ENCODE measurements around the gene ASAH2.

ASAH2 gene

DNA sequence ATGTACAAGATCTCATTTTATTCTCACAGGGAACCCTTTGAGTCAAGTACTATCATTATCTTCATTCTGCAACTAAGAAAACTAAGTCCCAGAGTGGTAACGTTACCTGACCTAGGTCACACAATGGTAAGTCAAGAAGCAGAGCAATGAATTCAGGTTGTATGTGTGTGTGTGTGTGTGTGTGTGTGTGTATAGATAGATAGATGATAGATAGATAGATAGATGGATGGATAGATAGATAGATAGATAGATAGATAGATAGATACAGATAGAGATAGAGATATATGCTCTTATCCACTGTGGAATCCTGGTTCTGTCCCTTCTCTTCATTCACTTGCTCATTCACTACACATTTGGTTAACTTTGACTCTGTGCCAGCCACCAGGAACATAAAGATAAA, 29.8 kb downstream of the ASAH2 start:
- no peak overlapping the region for H3K4me3 ChIP-seq (ENCODE audit: low read length)
- TF ChIP-seq, protein P1, sequence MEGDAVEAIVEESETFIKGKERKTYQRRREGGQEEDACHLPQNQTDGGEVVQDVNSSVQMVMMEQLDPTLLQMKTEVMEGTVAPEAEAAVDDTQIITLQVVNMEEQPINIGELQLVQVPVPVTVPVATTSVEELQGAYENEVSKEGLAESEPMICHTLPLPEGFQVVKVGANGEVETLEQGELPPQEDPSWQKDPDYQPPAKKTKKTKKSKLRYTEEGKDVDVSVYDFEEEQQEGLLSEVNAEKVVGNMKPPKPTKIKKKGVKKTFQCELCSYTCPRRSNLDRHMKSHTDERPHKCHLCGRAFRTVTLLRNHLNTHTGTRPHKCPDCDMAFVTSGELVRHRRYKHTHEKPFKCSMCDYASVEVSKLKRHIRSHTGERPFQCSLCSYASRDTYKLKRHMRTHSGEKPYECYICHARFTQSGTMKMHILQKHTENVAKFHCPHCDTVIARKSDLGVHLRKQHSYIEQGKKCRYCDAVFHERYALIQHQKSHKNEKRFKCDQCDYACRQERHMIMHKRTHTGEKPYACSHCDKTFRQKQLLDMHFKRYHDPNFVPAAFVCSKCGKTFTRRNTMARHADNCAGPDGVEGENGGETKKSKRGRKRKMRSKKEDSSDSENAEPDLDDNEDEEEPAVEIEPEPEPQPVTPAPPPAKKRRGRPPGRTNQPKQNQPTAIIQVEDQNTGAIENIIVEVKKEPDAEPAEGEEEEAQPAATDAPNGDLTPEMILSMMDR (conservative IDR thresholded peaks at IDR 0.05; ENCODE audit: low read length) = no peak

DNA sequence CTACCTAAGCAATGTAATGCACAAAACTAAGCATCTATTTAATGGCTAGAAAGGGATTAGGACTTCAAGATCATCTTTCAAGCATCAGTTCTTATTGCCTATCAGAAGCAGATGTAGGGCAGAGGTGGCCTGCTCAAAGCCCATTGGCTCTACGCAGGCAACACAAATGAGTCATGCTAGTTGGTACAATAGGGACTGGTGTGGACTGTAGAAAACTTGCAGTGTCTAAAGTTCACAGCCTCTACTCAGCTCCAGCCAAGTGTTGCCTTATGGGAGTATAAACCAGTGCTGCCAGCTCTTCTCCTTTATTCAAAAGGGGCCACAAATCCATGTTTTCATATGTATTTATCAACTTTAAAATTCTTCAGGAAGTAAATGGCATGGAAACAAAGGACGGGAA, 31.7 kb downstream of the ASAH2 start:
- DNase-seq (ENCODE audit: low read depth) = no peak
- TF ChIP-seq, protein P1 (conservative IDR thresholded peaks at IDR 0.05; ENCODE audit: low read length) = no peak

More for the DNA sequence above, 29.8 kb downstream of the ASAH2 start:
- no peak for DNase-seq (ENCODE audit: low read depth)

DNA sequence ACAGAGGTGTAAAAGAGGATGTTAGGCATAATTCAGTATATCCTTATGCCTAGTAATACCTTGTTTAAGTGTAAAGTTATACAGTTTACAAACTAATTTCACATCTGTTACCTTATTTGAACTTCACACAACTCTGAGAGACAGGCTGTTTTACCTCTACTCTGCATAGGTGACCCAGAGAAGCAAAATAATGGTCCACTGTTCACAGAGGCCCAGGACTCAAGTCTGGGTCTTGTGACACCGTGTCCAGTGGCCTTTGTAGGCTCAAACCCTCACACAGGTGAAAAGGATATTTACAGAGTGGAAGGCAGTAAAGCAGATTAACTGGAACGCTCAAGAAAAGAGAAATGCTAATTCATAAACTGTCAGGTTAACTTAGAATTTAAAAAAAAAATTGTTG, 32.1 kb downstream of the ASAH2 start:
- H3K4me3 ChIP-seq (ENCODE audit: low read length) = no peak overlapping the region
- TF ChIP-seq, protein P1 (conservative IDR thresholded peaks at IDR 0.05; ENCODE audit: low read length) = no peak
- no peak for DNase-seq (ENCODE audit: low read depth)

More for the DNA sequence above, 31.7 kb downstream of the ASAH2 start:
- no peak overlapping the region for H3K4me3 ChIP-seq (ENCODE audit: low read length)

DNA sequence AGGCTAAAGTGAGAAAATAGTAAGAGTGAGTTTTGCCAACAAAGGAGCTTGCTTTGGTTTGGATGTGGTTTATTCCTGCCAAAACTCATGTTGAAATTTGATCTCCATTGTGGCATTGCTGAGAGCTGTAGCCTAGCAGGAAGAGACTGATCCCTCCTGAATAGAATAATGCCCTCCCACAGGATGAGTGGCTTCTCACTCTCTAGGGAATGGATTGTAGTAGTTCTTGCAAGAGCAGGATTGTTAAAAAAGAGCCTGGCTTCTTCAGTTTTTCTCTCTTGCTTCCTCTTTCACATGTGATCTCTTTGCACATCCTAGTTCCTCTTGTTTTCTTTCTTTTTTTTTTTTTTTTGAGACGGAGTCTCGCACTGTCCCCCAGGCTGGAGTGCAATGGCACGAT, 34.4 kb downstream of the ASAH2 start:
- H3K4me3 ChIP-seq (ENCODE audit: low read length) = no peak overlapping the region
- DNase-seq (ENCODE audit: low read depth) = peak; percentile 40
- TF ChIP-seq, protein P1 (conservative IDR thresholded peaks at IDR 0.05; ENCODE audit: low read length) = no peak

DNA sequence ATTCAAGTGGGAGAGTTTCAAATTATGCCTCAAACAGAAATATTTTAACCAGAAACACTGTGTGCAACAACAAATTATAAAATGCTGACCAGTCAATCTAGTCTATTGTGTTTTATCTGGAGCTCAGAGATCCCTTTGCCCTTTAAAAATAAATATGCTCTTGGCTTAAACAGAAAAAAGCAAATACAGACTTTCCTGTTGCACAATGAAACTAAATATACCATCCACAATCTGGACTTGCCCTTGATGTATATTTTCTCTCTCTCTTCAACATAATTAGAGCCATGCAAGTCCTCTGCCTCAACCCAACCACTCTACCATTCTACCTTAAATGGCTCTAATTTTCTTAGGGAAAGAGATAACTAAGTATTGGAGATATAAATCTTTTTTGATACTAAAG, 34.9 kb downstream of the ASAH2 start:
- TF ChIP-seq, protein P1 (conservative IDR thresholded peaks at IDR 0.05; ENCODE audit: low read length) = no peak
- no peak for DNase-seq (ENCODE audit: low read depth)
- H3K4me3 ChIP-seq (ENCODE audit: low read length) = no peak overlapping the region

DNA sequence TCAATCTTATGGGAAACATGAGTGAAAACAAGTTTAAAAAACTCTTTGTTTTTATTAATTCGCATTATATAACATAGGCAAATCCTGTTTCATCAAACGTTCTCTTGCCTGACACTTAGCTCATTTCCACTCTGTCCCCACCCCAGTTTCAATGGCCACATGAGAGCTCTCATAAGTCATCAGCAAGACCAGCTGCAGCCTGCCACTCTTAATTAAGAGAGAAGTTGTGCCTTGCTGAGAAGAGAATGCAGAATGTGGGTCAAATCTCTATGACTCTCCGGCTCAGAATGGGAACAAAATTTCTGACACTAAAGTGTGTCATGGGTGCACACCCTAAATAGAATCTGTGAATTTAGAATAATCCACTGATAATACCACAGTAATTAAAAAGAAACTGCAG, 39.6 kb downstream of the ASAH2 start:
- DNase-seq (ENCODE audit: low read depth) = no peak
- no peak overlapping the region for H3K4me3 ChIP-seq (ENCODE audit: low read length)
- TF ChIP-seq, protein P1 (conservative IDR thresholded peaks at IDR 0.05; ENCODE audit: low read length) = no peak

DNA sequence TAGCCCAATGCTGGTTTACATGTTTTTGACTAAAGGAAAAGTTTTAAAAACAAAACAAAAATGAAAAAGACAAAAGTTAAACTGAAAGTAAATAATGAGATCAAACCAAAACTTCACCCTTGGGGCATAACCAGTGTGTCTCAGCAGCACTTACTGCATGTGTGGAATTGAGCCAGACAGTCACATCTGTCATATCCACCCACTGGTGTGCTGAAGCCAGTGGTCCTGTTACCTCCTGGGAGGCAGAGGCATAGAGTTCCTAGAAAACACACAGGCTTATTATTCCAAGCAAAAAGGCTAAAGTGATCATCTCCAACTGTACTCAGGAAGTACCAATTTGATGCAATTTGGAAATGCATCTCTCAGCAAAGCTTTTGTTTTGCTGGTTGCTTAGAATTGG, 40.4 kb downstream of the ASAH2 start:
- no peak overlapping the region for H3K4me3 ChIP-seq (ENCODE audit: low read length)
- DNase-seq (ENCODE audit: low read depth) = no peak
- TF ChIP-seq, protein P1 (conservative IDR thresholded peaks at IDR 0.05; ENCODE audit: low read length) = no peak
